ENCODE results near the gene GINS2. TPM values are rescaled to one million over a fixed set of nuclear protein-coding genes. Genes with fewer than 3 reads are reported as not detected.

GINS2 gene
- total RNA-seq, 2 experiments from 2014 or later, result 74.3 to 142 TPM

DNA sequence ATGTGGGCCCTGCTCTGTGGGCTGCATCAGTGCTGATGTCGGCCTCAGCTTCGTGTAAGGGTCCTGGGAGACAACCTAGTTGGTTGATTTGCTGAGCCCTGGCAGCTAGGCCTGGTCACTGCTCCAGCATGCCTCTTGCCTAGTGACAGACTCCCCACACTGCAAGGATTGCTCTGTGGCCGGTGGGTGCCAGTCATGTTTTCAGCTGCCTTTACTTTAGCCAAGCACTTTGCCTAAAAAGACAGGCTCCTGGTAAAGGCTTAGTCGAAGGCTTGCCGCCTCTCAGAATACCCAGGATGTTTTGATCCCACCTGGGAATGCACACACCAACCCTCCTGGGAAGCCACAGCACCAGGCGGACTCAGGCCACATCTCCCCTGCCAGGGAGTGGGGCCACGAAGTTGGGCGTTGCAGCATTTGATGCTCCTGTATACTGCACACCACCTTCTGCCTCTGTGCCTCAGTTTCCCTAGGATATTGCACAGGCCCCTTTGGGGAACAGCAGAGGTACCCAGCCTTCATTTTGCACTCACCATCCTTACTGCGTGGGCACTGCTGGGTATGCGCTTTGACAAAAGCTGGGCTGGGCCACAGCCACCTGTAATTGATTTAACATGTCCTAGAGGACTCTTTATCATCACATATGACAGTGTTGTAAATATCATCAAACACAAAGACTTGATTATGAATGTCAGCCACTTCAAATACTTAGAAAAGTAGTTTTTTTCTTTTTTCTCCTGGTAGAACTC, 19.9 kb downstream of the GINS2 start:
- ChIA-PET POLR2A (interaction anchor here (0.5 kb wide), 1 partner anchor 10 kb away, joined by 4 read pairs; no protein-coding TSS in a partner anchor), CTCF (ENCODE audit: unreplicated experiment) (no interaction called here)
- no peak for DNase-seq (ENCODE audit: low spot score)
- Histone ChIP-seq H3K27ac (ENCODE audit: low read depth, low read length, poor library complexity, severe bottlenecking) (no peak overlapping the region), H3K79me2 (ENCODE audit: insufficient read depth, low read depth, low read length) (no peaks in the 10 kb centered on the region), H3K4me1 (ENCODE audit: insufficient read depth, low read length, poor library complexity, severe bottlenecking) (no peaks in the 10 kb centered on the region), H4K20me1 (ENCODE audit: insufficient read depth, low read length) (no peaks in the 10 kb centered on the region), H3K36me3 (ENCODE audit: insufficient read depth, low read length) (peaks cover 98% of the 10 kb centered on the region), H3K4me3 (ENCODE audit: low read depth, low read length, poor library complexity, severe bottlenecking) (no peak overlapping the region), H2AFZ (ENCODE audit: low read length) (no peak overlapping the region), H3K9me2 (ENCODE audit: insufficient read depth, low read length) (no peaks in the 10 kb centered on the region), H3K4me2 (ENCODE audit: low read length) (no peak overlapping the region), H3K9me3 (ENCODE audit: low read length) (no peaks in the 10 kb centered on the region)
- BruUV-seq (replicated peaks), result no TSS peak
- intact Hi-C loops (cut with micrococcal nuclease; ENCODE audit: unreplicated experiment), result no loop called here
- TF ChIP-seq EZH2phosphoT487 (IDR thresholded peaks at IDR 0.05; ENCODE audit: borderline replicate concordance, low read depth, low read length), result no peak
- TF ChIP-seq, protein P1, sequence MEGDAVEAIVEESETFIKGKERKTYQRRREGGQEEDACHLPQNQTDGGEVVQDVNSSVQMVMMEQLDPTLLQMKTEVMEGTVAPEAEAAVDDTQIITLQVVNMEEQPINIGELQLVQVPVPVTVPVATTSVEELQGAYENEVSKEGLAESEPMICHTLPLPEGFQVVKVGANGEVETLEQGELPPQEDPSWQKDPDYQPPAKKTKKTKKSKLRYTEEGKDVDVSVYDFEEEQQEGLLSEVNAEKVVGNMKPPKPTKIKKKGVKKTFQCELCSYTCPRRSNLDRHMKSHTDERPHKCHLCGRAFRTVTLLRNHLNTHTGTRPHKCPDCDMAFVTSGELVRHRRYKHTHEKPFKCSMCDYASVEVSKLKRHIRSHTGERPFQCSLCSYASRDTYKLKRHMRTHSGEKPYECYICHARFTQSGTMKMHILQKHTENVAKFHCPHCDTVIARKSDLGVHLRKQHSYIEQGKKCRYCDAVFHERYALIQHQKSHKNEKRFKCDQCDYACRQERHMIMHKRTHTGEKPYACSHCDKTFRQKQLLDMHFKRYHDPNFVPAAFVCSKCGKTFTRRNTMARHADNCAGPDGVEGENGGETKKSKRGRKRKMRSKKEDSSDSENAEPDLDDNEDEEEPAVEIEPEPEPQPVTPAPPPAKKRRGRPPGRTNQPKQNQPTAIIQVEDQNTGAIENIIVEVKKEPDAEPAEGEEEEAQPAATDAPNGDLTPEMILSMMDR (conservative IDR thresholded peaks at IDR 0.05; ENCODE audit: low read length), result no peak

DNA sequence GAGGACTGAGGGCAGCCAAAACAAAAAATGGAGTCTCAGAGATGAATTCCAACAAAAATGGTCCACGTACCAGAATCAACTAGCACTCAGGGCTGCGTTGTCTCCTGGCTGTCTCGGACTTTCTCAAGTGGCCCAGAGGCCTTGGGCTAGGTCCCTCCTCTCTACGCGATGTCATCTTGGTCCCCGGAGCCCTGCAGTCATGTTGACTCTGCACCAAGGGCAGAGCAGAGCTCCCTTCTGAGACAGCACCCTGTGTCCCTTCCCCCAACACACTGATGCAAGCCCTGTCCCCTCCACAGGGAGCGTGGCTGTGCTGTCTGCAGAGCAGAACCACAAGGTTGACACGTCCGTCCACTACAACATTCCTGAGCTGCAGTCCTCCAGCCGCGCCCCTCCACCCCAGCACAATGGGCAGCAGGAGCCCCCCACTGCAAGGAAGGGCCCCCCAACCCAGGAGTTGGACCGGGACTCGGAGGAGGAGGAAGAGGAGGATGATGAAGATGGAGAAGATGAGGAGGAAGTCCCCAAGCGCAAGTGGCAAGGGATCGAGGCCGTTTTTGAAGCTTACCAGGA, 20.8 kb downstream of the GINS2 start:
- TF ChIP-seq, protein P1 (conservative IDR thresholded peaks at IDR 0.05; ENCODE audit: low read length), result no peak
- TF ChIP-seq EZH2phosphoT487 (IDR thresholded peaks at IDR 0.05; ENCODE audit: borderline replicate concordance, low read depth, low read length), result no peak

DNA sequence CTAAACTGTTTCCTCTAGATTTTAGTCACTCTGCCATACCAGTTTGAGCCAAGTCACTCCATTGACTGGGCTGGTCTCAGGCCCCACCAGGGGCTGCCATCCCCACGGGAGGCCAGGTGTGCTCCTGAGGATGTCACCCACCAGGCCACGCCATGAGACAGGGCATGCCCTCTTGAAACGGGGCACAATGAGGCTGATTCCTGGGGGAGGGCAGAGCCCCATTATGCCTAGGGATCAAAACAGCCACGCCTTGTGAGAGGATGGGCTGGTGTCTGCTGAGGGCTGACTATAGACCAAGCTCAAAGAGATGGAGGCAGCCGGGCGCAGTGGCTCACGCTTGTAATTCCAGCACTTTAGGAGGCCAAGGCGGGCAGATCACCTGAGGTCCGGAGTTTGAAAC, 21.5 kb downstream of the GINS2 start:
- no peak overlapping the region for H3K4me3 ChIP-seq (ENCODE audit: low read depth, low read length, poor library complexity, severe bottlenecking)
- ChIA-PET POLR2A (no interaction called here), CTCF (ENCODE audit: unreplicated experiment) (no interaction called here)
- no peak overlapping the region for H2AFZ ChIP-seq (ENCODE audit: low read length)
- no peak overlapping the region for H3K27ac ChIP-seq (ENCODE audit: low read depth, low read length, poor library complexity, severe bottlenecking)
- no peaks in the 10 kb centered on the region for H3K9me3 ChIP-seq (ENCODE audit: low read length)
- peaks cover 98% of the 10 kb centered on the region for H3K36me3 ChIP-seq (ENCODE audit: insufficient read depth, low read length)
- intact Hi-C loops (cut with micrococcal nuclease; ENCODE audit: unreplicated experiment), result no loop called here
- H3K79me2 ChIP-seq (ENCODE audit: insufficient read depth, low read depth, low read length), result no peaks in the 10 kb centered on the region
- no peaks in the 10 kb centered on the region for H4K20me1 ChIP-seq (ENCODE audit: insufficient read depth, low read length)
- no peaks in the 10 kb centered on the region for H3K9me2 ChIP-seq (ENCODE audit: insufficient read depth, low read length)
- TF ChIP-seq, protein P1 (conservative IDR thresholded peaks at IDR 0.05; ENCODE audit: low read length), result no peak
- no peak for TF ChIP-seq EZH2phosphoT487 (IDR thresholded peaks at IDR 0.05; ENCODE audit: borderline replicate concordance, low read depth, low read length)
- DNase-seq (ENCODE audit: low spot score), result no peak
- BruUV-seq (replicated peaks), result no TSS peak
- H3K4me1 ChIP-seq (ENCODE audit: insufficient read depth, low read length, poor library complexity, severe bottlenecking), result no peaks in the 10 kb centered on the region
- no peak overlapping the region for H3K4me2 ChIP-seq (ENCODE audit: low read length)

More for the DNA sequence above, 20.8 kb downstream of the GINS2 start:
- Histone ChIP-seq H4K20me1 (ENCODE audit: insufficient read depth, low read length) (no peaks in the 10 kb centered on the region), H3K27ac (ENCODE audit: low read depth, low read length, poor library complexity, severe bottlenecking) (no peak overlapping the region), H3K9me2 (ENCODE audit: insufficient read depth, low read length) (no peaks in the 10 kb centered on the region), H3K9me3 (ENCODE audit: low read length) (no peaks in the 10 kb centered on the region), H3K4me3 (ENCODE audit: low read depth, low read length, poor library complexity, severe bottlenecking) (no peak overlapping the region), H3K4me2 (ENCODE audit: low read length) (no peak overlapping the region), H3K79me2 (ENCODE audit: insufficient read depth, low read depth, low read length) (no peaks in the 10 kb centered on the region), H2AFZ (ENCODE audit: low read length) (no peak overlapping the region), H3K4me1 (ENCODE audit: insufficient read depth, low read length, poor library complexity, severe bottlenecking) (no peaks in the 10 kb centered on the region), H3K36me3 (ENCODE audit: insufficient read depth, low read length) (peaks cover 98% of the 10 kb centered on the region)
- POLR2A ChIA-PET, result interaction anchor here (0.5 kb wide), 1 partner anchor 11 kb away, joined by 4 read pairs; no protein-coding TSS in a partner anchor
- no TSS peak for BruUV-seq (replicated peaks)
- CTCF ChIA-PET (ENCODE audit: unreplicated experiment), result no interaction called here
- no peak for DNase-seq (ENCODE audit: low spot score)
- intact Hi-C loops (cut with micrococcal nuclease; ENCODE audit: unreplicated experiment), result no loop called here

Data from OCI-LY7 (cell line).